ENCODE results near the gene CAMK2N1. TPM values are rescaled to one million over a fixed set of nuclear protein-coding genes. Genes with fewer than 3 reads are reported as not detected.

CAMK2N1 gene
- total and polyA plus RNA-seq, 10 donors, result 3.6 to 17.2 (median 8.5) TPM

- no peak for DNase-seq
- TF ChIP-seq POLR2A (IDR thresholded peaks at IDR 0.05), result no peak
- TF ChIP-seq CTCF (IDR thresholded peaks at IDR 0.05 in 8 of 11, conservative IDR thresholded peaks at IDR 0.05 in 3 of 11), result no peak
- TF ChIP-seq POLR2AphosphoS5 (IDR thresholded peaks at IDR 0.05), result no peak
- Histone ChIP-seq H3K4me1 (peaks cover 0 to 28% (median 14%) of the 10 kb centered on the region in 6 donors), H3K36me3 (no peaks in the 10 kb centered on the region), H3K27ac (no peak overlapping the region), H3K4me3 (no peak overlapping the region), H3K27me3 (replicated peaks in 1 of 7) (peaks cover 0 to 100% (median 42%) of the 10 kb centered on the region in 7 donors), H3K9me3 (no peaks in the 10 kb centered on the region)
- WGBS, 5 donors, result 74 to 87% (median 83%) methylated on average over 5 of the region's 5 CpGs
- intact Hi-C loops (cut with DNase I; ENCODE audit: low total_unique reads), result no loop called here
Measured at GRCh38 chr1:20478057-20478635, 7.9 kb downstream of the CAMK2N1 start.

GRCh38 chr1:20477348-20478056 lies 8.5 kb downstream of the CAMK2N1 start:
- no peak for DNase-seq
- peaks cover 0 to 100% (median 41%) of the 10 kb centered on the region in 7 donors for H3K27me3 ChIP-seq (replicated peaks in 1 of 7)
- no peak overlapping the region for H3K4me3 ChIP-seq
- 37 to 64% (median 55%) methylated on average over 10 of the region's 10 CpGs for WGBS, 5 donors
- H3K9me3 ChIP-seq, result no peaks in the 10 kb centered on the region
- intact Hi-C loops (cut with DNase I; ENCODE audit: low total_unique reads), result no loop called here
- H3K36me3 ChIP-seq, result no peaks in the 10 kb centered on the region
- peaks cover 0 to 29% (median 12%) of the 10 kb centered on the region in 6 donors for H3K4me1 ChIP-seq
- TF ChIP-seq CTCF (IDR thresholded peaks at IDR 0.05 in 8 of 11, conservative IDR thresholded peaks at IDR 0.05 in 3 of 11), result no peak
- TF ChIP-seq POLR2AphosphoS5 (IDR thresholded peaks at IDR 0.05), result no peak
- TF ChIP-seq POLR2A (IDR thresholded peaks at IDR 0.05), result no peak
- H3K27ac ChIP-seq, result no peak overlapping the region

- intact Hi-C loops (cut with DNase I; ENCODE audit: low total_unique reads), result no loop called here
- TF ChIP-seq POLR2A (IDR thresholded peaks at IDR 0.05) (no peak), POLR2AphosphoS5 (IDR thresholded peaks at IDR 0.05) (peak in 1 of 3 donors; percentile 31)
- 7 to 15% (median 8%) methylated on average over 20 to 33 of the region's 33 CpGs for WGBS, 5 donors
- Histone ChIP-seq H3K27me3 (replicated peaks in 1 of 7) (peaks cover 0 to 100% (median 34%) of the 10 kb centered on the region in 7 donors), H3K4me1 (peaks cover 0 to 22% (median 9%) of the 10 kb centered on the region in 6 donors), H3K27ac (no peak overlapping the region), H3K36me3 (no peaks in the 10 kb centered on the region), H3K4me3 (peak overlapping the region in 1 of 8 donors; percentile 19), H3K9me3 (no peaks in the 10 kb centered on the region)
- DNase-seq, result no peak
Measured at GRCh38 chr1:20476265-20477038, 9.6 kb downstream of the CAMK2N1 start.

GRCh38 chr1:20474996-20475395 lies 11.0 kb downstream of the CAMK2N1 start:
- no peak for DNase-seq
- H3K36me3 ChIP-seq, result no peaks in the 10 kb centered on the region
- WGBS, 5 donors, result 61 to 71% (median 63%) methylated on average over 7 of the region's 7 CpGs
- no peak for TF ChIP-seq POLR2AphosphoS5 (IDR thresholded peaks at IDR 0.05)
- no peak for TF ChIP-seq CTCF (IDR thresholded peaks at IDR 0.05 in 8 of 11, conservative IDR thresholded peaks at IDR 0.05 in 3 of 11)
- no peaks in the 10 kb centered on the region for H3K9me3 ChIP-seq
- H3K4me1 ChIP-seq, result peaks cover 0 to 22% (median 9%) of the 10 kb centered on the region in 6 donors
- peaks cover 0 to 92% (median 25%) of the 10 kb centered on the region in 7 donors for H3K27me3 ChIP-seq (replicated peaks in 1 of 7)
- H3K27ac ChIP-seq, result no peak overlapping the region
- intact Hi-C loops (cut with DNase I; ENCODE audit: low total_unique reads), result no loop called here
- H3K4me3 ChIP-seq, result no peak overlapping the region
